Stimulated activated CD4-positive, alpha-beta T cell treated with anti-CD3 and anti-CD28 coated beads, Interleukin-12 subunit alpha, Interleukin-12 subunit beta, amount 100 ng/mL, for 4 hours (primary cell): ENCODE data around the gene DAB1.
"Not testable (repeated sequence)": the region's sequence is repeated elsewhere in the genome, so short reads cannot be mapped to it uniquely, and the experiment has no call there.

Source experiments
- DNase-seq: peaks from one replicate; pipeline ENCODE4 v3.0.0-alpha.2; 2020

DAB1 gene

DNA sequence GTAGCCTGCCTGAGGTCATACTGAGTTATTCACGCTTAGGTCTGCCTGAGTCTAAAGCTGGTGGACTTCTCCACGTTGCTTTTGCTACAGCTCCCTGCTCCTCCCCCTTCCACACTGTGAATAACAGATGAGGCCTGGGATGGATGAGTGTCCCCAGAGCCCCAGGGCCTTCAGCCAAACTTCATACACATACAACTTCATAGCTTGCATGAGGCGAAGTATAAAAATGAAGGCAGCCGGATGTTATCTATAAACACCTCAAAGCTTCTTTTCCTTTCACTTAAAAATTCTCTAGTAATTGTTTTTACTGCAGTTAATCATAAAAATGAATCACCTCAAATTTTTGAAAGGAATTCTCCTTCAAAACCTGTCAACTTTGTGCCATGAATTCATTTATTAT lies 70.2 kb downstream of the DAB1 start:
- DNase-seq: no peak

DNA sequence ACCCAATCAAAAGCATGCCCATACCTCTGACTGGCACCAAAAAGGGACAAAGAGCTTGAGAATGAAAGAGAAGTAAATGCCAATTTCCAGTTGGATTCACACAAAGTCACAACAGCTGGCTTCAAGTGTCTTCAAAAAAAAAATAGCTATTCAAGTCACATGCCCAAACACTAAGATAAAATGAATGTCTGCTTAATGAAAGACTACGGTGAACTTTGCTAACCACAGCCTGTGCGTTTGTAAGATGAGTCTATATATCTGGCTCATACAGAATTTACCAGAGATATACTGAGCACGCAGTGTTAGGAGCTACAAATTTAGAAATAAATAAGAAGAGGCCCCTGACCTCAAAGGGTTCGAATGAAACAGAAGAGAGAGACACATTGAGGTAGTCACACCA lies 73.2 kb downstream of the DAB1 start:
- DNase-seq: no peak

DNA sequence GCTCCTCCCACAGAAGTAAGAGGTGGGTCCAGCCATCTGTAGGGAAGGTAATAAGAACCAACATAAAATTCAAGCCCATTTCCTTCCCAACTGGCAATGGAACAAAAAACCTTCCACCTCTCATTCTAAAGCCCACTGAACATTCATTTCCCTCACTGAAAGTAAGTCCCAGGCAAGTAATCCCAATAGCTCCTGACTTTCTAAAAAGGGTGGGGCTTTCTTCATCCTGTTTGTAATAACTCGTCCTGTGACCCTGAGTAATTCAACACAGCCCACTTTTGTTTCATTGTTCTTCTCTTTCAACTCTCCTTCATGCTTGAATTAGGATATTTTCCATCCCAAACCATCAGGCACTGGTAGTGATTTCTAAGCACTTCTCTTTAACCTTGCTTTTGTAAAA lies 74.9 kb downstream of the DAB1 start:
- no peak for DNase-seq

DNA sequence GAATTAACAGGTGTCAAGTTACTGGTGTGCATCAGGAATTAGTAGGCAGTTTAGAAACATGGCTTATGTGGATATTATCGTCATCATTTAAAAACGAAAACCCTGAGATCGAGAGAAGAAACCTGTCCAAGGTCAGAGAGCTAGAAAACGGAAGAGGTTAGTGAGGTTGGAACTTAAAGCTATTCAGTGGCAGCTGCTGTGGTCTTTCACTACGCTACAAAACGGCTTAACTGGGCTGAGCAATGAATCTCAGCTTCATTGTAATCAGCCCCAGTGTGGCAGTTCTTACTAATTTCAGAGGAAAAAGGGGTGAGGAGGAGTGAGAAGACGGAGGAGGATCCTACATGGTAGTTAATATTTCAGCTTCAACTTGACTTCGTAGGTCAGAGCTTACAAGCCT lies 77.9 kb downstream of the DAB1 start:
- DNase-seq: no peak

DNA sequence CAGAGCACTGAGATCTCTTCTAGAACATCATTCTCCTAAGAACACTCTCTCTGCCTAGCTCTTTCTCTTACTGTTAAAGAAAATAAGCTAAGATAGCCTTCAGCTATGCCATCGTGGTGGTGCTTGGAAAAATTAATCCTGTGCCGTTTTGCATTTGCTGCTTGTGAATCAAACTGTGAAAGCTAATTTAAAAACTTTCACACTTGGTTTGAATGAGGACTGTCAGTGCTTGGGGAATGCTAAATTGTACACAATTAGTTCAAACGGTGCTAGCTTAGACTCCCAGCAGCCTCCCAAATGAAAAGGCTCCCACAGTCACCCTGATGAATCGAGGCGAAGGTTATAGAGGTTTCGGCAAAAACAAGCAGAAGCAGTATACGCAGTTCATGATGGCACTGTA lies 79.6 kb downstream of the DAB1 start:
- no peak for DNase-seq

DNA sequence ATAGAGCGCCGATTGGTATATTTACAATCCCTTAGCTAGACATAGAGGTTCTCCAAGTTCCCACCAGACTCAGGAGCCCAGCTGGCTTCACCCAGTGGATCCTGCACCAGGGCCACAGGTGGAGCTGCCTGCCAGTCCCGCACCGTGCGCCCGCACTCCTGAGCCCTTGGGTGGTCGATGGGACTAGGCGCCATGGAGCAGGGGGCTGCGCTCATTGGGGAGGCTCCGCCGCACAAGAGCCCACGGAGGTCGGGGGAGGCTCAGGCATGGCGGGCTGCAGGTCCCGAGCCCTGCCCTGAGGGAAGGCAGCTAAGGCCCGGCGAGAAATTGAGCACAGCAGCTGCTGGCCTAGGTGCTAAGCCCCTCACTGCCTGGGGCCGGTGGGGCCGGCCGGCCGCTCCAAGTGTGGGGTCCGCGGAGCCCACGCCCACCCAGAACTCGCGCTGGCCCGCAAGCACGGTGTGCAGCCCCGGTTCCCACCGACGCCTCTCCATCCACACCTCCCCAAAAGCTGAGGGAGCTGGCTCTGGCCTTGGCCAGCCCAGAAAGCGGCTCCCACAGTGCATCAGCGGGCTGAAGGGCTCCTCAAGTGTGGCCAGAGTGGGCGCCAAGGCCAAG lies 80.5 kb downstream of the DAB1 start:
- DNase-seq: not testable (repeated sequence)

DNA sequence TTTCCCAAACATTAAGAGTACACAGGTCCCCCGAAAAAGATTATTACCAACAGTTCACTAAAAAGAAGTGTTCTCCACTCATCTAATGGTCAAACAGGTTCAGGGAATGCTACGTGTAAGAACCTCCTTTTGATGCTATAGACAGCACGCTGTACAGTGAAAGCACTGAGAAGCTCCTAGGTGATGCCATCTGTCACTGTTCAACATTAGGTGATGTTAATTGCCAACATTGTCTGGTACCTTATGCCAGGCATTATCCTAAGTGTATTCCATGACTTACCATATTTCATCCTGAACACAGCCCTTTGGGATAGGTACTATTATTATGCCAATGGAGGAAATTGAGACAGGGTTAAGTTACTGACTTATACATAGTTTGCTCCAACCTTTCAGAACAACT lies 82.1 kb downstream of the DAB1 start:
- no peak for DNase-seq

DNA sequence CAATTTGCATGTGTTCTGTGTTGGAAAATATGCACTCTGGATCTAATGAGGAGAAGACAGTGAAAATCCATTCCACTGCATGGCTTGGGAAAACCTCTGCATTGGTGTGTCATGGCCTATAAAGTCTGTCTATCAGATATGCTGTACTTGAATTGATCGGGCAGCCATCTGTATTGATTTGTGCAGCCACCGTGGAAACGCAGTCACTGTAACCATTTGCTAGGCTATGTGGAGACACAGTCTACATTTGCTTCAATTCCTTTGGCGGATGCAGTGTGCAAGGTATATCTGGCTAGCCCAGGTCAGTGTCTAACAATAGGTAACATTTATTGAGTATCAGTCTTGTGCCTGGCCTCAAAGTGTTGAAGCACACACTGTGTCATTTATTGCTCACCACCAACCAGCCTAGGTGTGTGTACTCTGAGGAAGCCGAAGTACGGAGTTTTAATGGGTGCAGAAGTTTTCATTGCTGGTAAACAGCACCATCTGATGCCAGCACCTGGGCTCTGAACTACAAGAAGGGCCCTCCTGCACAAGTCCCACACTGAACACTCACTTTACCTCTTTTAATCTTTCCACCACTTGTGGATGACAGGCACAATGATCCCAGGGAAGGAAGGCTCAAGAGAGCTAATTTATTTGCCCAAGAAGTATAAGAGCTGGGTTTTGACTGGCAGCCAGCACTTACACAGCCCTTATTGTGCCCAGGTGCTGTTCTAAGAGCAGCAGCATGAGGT lies 83.4 kb downstream of the DAB1 start:
- DNase-seq: no peak

DNA sequence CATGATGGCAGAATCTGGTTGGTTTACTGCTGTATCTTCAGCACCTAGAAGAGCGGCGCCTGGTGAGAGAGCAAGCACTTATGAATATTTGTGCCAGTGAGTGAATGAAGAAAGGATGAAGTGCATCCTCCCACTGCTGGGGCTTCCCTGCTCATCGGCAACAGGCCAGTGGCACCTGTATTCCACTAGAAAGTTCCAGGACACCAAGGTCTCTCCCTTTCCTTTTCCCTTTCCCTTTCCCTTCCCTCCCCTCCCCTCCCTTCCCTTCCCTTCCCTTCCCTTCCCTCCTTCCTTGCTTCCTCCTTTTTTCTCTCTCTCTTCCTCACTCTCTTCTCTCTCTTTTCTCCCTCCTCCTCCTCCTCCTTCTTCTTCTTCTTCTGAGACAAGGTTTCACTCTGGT lies 86.2 kb downstream of the DAB1 start:
- no peak for DNase-seq

DNA sequence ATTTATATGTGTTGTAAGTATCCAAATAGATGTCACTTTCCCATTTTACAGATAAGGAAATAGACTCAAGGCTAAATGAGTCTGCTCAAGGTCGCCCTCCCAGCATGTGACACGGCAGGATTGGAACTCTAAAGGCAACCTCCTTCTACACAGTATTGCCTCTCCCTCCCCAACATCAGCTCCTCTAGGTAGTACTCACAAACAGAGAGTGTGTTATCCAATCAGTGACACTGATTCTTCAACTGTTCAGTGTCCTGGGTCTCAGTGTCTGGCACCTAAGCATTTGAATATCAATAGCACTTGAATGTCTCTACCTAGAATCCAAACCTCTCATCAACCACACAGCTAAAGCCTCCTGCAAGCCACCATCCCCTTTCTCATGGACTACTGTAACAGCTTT lies 87.1 kb downstream of the DAB1 start:
- DNase-seq: no peak

DNA sequence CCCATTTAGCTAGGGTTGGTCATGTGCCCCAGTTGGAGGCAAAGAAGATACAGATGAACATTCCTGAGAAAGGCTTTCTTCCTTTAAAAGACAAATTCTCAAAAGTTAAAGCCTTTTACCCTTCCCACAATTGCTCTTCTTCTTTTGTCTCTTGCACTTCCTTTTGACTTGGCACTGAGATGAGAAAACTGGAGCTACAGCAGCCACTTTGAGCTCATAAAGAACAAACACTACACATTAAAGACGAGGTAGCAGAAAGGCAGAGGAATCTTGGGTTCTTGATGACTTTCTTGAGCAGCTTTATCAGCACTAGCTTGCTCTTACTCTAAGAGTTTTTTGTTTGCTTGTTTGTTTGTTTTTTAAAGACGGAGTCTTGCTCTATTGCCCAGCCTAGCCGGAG lies 92.2 kb downstream of the DAB1 start:
- no peak for DNase-seq

DNA sequence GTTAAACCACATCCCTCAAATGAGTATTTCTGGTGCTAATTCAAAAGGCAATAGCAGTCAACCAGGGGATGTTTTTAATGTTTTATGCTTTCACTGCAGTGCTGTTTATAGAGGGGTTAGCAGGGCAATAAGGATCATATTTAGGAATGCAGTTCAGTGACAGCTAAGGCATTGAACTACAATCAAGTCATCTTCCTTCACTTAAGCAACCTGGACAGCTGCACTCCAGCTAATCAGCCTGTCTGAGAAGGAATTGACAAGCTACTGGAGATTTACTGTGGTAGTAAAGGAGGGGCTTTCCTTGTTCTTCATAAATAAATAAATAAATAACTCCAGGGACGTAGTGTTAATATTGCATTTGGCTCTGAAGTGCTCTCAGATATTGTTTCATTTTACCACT lies 93.9 kb downstream of the DAB1 start:
- no peak for DNase-seq

DNA sequence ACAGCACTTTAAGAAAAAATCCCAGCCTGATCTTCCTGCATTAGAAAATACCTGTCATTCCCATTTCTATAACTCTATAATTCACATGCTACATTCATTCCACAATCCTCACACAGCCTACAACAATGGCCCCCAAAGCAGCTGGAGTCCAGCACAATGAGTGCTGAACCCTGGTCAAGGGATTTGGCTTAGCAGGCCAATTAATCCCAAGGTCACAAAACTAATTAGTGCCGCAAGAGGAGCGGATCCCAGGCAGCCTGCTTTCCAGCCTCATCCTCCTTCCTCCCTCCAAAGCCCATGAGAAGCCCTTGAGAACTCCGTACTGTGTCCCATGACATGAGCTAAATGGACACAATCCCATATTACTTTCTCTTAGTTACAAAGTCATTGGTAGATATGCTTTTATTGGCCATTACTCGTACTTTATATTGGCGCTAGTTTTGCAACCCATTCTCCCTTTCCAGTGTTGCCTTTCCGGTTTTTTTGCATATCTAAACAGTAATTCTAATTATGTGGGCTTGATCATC lies 94.8 kb downstream of the DAB1 start:
- DNase-seq: no peak

DNA sequence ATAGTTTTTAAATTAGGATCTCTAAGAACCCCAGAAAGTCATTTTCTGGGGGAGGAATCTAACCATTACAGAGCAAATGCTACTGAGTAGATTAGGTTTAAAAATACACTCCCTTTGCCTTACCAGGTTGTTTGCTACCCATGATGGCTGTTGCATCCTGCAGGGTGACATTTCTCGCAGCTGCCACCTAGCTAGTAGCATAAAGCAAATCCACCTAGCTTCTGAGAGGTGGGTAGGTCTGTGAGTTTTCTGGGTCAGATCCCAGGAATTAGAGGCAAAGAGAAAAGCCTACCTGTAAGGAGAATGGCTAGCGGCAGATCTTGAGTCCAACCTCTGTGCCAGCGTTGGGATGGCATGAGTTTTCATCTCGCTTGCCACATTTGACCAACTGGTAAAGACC lies 95.9 kb downstream of the DAB1 start:
- DNase-seq: no peak

DNA sequence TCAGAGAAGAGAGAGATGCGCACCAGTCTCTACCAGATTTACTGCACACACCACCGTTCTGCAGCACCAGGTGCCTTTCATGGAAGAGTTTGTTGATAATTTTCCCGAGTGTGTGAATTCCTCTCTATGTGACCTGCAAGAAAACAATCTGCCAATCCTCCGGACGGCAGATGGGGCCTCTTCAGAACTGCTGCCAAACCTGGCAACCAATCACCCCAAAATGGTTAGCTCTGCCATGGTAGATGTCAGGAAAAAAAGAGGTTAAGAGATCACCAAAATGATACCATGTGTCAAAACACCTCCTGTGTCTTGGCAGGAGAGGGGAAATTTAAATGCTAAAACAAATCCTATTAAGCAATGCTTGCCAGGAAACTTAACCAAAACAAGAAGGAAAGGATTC lies 96.5 kb downstream of the DAB1 start:
- DNase-seq: no peak

DNA sequence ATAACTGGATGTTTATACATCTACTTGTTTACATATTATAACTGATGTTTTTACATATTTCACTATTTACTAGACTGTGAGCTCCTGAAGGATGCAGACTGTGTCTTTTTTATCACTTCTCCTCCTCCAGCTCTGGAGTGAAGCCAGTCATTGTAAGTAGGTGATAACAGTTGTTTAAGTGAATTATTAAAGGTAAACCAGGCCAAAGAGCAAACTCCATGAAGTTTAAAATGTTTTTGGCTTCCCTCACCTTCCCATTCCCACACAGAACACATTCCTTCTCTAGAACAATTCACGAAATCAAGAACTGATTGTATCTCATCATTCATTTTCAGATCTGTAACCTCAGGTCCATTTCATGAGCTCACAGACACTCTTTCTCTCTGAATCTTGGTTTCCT lies 98.3 kb downstream of the DAB1 start:
- DNase-seq: no peak

DNA sequence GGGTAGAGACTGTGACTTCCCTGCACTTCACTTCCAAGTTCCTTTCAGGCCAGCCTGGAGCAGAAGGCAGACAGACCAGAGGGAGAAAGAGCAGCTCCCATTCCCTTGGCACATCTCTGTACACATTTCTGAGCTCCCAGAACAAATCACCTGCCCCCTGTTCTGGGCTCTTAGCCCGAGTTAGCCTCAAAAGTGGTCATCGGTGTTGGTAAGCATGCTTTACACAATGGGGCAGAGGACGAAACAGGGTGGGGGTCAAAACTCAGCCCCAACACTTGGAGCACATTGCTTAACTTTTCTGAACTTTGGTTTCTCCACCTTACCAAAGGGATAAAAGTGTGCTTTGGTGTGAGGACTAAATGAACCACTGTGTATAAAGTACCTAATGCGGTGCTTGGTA lies 98.7 kb downstream of the DAB1 start:
- DNase-seq: no peak

DNA sequence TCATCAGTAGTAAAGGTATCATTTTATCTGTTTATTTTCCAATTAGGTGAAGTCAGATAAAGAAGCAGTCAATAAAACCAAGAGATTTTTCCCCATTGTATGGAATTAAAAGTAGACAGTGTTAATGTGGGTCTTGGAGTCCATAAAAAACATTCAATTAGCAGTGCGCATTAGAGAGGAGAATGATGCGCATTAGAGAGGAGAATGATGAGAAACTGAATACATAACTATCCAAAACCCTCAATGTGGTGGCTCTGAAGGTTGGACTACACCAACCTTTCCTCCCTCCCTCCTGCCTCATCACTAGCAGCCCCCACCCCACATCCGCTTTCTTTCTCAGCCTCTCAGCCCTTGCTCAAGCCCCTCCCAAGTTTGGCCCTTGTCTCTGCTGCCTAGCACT lies 99.5 kb downstream of the DAB1 start:
- no peak for DNase-seq

DNA sequence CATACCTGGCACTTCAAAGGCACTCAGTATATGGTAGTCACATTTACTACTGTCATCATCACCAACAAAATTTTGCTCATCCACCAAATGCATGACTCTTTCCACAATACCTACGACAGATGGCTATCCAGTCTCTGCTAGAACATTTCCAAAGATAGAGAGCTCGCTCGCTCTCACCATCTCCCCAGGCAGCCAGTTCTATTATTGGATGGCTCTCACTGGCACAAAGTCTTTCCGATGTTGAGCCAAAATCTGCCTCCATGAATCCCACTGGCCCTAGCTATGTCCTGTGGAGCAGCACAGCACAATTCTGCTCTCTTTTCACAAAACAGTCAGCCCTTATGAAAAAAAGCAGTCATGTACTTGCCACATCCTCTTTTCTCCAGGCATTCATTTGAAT lies 102.1 kb downstream of the DAB1 start:
- DNase-seq: no peak

DNA sequence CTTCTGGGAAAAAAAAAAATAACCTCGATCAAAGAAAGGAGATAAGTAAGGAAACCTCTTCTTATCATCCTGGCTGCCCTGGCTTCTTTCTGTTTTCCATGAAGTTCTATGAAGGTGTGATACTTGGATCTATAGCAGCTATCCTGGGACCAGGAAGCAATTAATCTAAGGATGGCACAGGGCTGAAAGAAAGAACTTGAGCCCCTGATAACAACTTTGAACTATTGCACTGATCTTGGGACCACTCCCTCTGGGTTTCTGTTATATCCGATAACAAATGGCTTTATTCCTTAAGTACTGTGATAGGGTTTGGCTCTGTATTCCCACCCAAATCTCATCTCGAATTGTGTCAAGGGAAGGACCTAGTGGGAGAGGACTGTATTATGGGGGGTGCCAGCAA lies 104.1 kb downstream of the DAB1 start:
- no peak for DNase-seq

DNA sequence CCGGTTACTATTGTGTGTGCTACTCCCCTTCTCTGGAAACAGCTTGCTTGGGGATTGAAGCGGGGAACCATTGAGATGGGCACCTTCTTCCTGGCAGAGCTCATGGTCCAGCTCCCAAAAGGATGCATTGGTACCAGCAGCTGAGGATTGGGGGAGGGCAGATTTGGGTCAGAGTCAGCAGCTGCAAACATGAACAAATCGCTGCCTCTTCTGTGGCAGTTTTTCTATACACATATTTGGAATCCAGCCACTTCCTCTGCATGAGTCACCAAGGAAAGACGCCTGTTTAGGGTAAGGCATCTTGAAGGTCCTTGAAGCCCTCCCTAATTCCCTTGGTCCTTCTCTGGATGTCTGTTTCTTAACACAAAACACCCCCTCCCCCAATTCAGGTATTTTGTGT lies 104.7 kb downstream of the DAB1 start:
- no peak for DNase-seq

DNA sequence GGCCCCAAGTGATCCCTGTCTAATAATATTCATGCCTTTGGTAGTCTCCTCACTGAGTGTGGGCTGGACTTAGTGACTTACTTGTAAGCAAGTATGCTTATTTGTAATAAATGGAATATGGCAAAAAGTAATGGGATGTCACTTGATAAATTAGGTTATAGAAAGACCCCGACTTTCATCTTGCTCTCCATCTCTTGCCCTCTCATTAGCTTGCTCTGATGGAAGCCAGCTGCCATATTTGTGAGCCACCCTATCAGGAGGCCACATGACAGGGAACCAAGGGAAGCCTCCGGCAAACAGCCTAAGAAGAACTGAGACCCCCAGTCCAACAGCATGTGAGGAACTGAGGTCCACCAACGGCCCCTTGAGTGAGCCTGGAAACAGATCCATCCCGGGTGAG lies 107.0 kb downstream of the DAB1 start:
- no peak for DNase-seq

DNA sequence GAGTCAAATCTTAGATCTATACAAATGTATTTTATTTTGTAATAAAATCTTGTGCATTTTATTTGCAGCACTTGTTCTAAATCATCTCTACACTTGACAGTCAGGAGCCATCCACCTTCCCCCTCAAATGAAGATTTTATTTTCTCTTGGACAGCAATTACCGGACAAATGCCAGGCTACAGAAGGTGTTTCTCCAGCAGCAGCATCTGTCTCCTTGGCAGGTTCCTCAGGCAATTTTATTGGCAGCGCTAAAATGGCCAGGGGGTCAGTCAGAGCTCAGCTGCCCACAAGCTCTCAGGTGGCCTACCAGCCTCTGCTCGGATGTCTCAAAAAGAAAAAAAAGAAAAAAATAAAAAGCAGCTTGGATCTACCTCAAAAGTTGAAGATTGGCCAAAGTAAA lies 107.6 kb downstream of the DAB1 start:
- no peak for DNase-seq

DNA sequence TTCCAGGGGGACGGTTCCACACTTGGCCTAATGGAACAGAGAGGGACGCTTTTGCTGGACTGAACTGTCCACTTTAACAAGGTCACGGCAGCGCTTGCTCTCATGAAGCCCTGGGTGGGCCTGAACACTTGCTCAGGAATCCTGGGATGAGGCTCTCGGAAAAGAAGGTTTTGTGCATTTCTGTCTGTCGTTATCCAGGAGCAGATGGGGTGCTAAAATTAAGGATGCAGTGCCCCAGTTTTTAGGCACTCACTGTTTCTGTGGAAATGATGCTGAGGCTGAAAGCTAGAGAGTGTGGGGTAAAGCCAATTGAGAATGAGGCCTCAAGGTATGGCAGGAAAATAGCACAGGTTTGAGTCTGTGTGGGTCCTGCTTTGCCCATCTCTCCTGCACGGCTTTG lies 111.0 kb downstream of the DAB1 start:
- no peak for DNase-seq

DNA sequence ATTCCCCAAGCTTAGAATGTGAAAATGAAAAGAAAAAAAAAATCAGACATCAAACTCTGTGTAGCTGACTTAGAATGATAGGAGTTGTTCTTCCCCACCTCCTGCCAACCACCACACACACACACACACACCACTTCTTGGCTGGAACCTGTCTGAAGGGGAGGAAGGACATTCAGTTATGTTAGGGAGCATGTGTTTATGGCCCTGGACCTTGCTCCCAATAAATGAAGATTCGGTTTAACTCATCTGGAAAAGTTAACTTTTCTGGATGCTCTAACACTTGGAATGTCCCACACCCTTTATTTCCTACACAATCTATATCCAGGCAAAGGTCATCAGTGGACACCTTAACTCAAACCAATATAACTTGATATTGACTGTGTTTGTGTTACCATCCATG lies 112.4 kb downstream of the DAB1 start:
- DNase-seq: no peak
